OCI-LY7 (cell line): ENCODE measurements around the gene RAB11FIP4. TPM values are rescaled to one million over a fixed set of nuclear protein-coding genes. Genes with fewer than 3 reads are reported as not detected.

Experiments
- BruUV-seq: library from RNA; stranded (reverse); fragments of 400-500 nt; replicated peaks from 2 replicates; lab custom pipeline; 2021; lab: Mats Ljungman, UMichigan
- CTCF ChIA-PET: fragments of 300-600 bp; sonication (Branson Sonifier 250); formaldehyde crosslinking; loops from one replicate; lab custom pipeline; 2022; ENCODE audit warnings: antibody characterized with exemption; ENCODE audit not compliant: unreplicated experiment; lab: Charles Lee
- POLR2A ChIA-PET: fragments of 300-600 bp; sonication (Branson Sonifier 250); formaldehyde crosslinking; loops from one replicate; lab custom pipeline; 2022; ENCODE audit warnings: antibody characterized with exemption; lab: Charles Lee
- DNase-seq: peaks from one replicate; pipeline ENCODE4 v3.0.0-alpha.2; 2015; ENCODE audit warnings: low spot score
- H2AFZ ChIP-seq: fragments of 200-600 bp; sonication (generic), shearing (Covaris generic); 2 replicates; pipeline ENCODE4 v1.6.1; 2014; ENCODE audit warnings: mild to moderate bottlenecking, antibody characterized with exemption, low read length, moderate library complexity
- H3K27ac ChIP-seq: fragments of 200-600 bp; sonication (generic); 2 replicates; pipeline ENCODE4 v1.5.1; 2014; ENCODE audit warnings: mixed run types, low read depth, mild to moderate bottlenecking, moderate library complexity, low read length, inconsistent platforms; ENCODE audit not compliant: poor library complexity, severe bottlenecking
- H3K36me3 ChIP-seq: fragments of 200-600 bp; sonication (generic); 2 replicates; pipeline ENCODE4 v1.6.1; 2014; ENCODE audit warnings: mild to moderate bottlenecking, antibody characterized with exemption, low read length, moderate library complexity, mixed read lengths; ENCODE audit not compliant: insufficient read depth
- H3K4me1 ChIP-seq: fragments of 200-600 bp; sonication (generic); 2 replicates; pipeline ENCODE4 v1.5.1; 2014; ENCODE audit warnings: mild to moderate bottlenecking, low read length; ENCODE audit not compliant: insufficient read depth, poor library complexity, severe bottlenecking
- H3K4me2 ChIP-seq: fragments of 200-600 bp; sonication (generic); 2 replicates; pipeline ENCODE4 v1.6.1; 2014; ENCODE audit warnings: mild to moderate bottlenecking, low read length
- H3K4me3 ChIP-seq: fragments of 200-600 bp; sonication (generic); 2 replicates; pipeline ENCODE4 v1.5.1; 2014; ENCODE audit warnings: mild to moderate bottlenecking, low read depth, low read length; ENCODE audit not compliant: poor library complexity, severe bottlenecking
- H3K79me2 ChIP-seq: fragments of 200-600 bp; sonication (generic); 2 replicates; pipeline ENCODE4 v1.6.1; 2016; ENCODE audit warnings: low read depth, mild to moderate bottlenecking, low read length, moderate library complexity, mixed read lengths; ENCODE audit not compliant: insufficient read depth
- H3K9me2 ChIP-seq: fragments of 200-600 bp; sonication (generic); 2 replicates; pipeline ENCODE4 v1.6.1; 2016; ENCODE audit warnings: mild to moderate bottlenecking, low read length, mixed read lengths; ENCODE audit not compliant: insufficient read depth
- H3K9me3 ChIP-seq: fragments of 200-600 bp; sonication (generic); 2 replicates; pipeline ENCODE4 v1.6.1; 2014; ENCODE audit warnings: mild to moderate bottlenecking, mixed run types, low read length, mixed read lengths
- H4K20me1 ChIP-seq: fragments of 200-600 bp; sonication (generic); 2 replicates; pipeline ENCODE4 v1.6.1; 2014; ENCODE audit warnings: mild to moderate bottlenecking, antibody characterized with exemption, low read length, moderate library complexity, mixed read lengths; ENCODE audit not compliant: insufficient read depth
- EZH2phosphoT487 ChIP-seq: fragments of 200-600 bp; sonication (generic); IDR thresholded peaks from 2 replicates; pipeline ENCODE4 v1.6.1; 2018; ENCODE audit warnings: low read depth, borderline replicate concordance, mild to moderate bottlenecking, mixed run types, antibody characterized with exemption, low read length, moderate library complexity, mixed read lengths
- intact Hi-C: fragments of 100-400 bp; cut with micrococcal nuclease; formaldehyde crosslinking; loops from one replicate; pipeline ENCODE4 v1.10.0; 2022; ENCODE audit not compliant: unreplicated experiment
- total RNA-seq, 2 experiments: library from RNA; depleted of rRNA in 1 of 2; stranded (reverse); fragments of >200 nt in 1 of 2; shearing (Covaris generic) in 1 of 2; gene quantifications; 2 replicates each; pipeline ENCODE4 v1.2.3, GENCODE V29; 2014 to 2022
- TF ChIP-seq, protein P1 (sequence below): fragments of 200-600 bp; sonication (generic); conservative IDR thresholded peaks from 2 replicates; pipeline ENCODE4 v1.5.1; 2014; ENCODE audit warnings: mild to moderate bottlenecking, antibody characterized with exemption, low read length, moderate library complexity, mixed read lengths

The RAB11FIP4 gene
- total RNA-seq, 2 experiments from 2014 or later = 5.8 to 15.0 TPM

DNA sequence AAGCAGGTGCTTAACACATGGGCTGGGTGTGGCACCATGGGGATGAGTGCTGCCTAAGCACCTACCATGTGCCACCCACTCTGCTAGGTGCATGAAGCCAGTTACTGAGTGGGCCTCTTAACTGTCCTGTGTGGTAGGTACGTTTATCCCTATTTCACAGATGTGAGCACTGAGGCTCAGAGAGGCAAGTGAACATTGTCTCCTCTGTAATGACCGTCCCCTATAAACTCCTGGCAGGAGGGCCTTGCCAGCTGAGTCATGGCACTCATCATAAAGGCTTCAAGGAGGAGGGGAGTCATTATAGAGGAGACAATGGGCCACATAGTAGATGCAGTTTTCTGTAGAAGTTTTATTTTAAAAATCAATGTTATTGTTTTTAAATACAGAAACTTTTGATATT, 79.1 kb downstream of the RAB11FIP4 start:
- no peak for DNase-seq
- H2AFZ ChIP-seq = no peak overlapping the region
- H3K27ac ChIP-seq = no peak overlapping the region
- no peak overlapping the region for H3K4me2 ChIP-seq
- no TSS peak for BruUV-seq
- CTCF ChIA-PET = no interaction called here
- H3K9me2 ChIP-seq = no peaks in the 10 kb centered on the region
- H3K9me3 ChIP-seq = no peaks in the 10 kb centered on the region
- no peak overlapping the region for H3K4me3 ChIP-seq
- intact Hi-C loops = no loop called here
- no peaks in the 10 kb centered on the region for H3K4me1 ChIP-seq
- no peaks in the 10 kb centered on the region for H3K79me2 ChIP-seq
- H3K36me3 ChIP-seq = no peaks in the 10 kb centered on the region
- H4K20me1 ChIP-seq = no peaks in the 10 kb centered on the region
- POLR2A ChIA-PET = no interaction called here
- TF ChIP-seq, protein P1, sequence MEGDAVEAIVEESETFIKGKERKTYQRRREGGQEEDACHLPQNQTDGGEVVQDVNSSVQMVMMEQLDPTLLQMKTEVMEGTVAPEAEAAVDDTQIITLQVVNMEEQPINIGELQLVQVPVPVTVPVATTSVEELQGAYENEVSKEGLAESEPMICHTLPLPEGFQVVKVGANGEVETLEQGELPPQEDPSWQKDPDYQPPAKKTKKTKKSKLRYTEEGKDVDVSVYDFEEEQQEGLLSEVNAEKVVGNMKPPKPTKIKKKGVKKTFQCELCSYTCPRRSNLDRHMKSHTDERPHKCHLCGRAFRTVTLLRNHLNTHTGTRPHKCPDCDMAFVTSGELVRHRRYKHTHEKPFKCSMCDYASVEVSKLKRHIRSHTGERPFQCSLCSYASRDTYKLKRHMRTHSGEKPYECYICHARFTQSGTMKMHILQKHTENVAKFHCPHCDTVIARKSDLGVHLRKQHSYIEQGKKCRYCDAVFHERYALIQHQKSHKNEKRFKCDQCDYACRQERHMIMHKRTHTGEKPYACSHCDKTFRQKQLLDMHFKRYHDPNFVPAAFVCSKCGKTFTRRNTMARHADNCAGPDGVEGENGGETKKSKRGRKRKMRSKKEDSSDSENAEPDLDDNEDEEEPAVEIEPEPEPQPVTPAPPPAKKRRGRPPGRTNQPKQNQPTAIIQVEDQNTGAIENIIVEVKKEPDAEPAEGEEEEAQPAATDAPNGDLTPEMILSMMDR = no peak

DNA sequence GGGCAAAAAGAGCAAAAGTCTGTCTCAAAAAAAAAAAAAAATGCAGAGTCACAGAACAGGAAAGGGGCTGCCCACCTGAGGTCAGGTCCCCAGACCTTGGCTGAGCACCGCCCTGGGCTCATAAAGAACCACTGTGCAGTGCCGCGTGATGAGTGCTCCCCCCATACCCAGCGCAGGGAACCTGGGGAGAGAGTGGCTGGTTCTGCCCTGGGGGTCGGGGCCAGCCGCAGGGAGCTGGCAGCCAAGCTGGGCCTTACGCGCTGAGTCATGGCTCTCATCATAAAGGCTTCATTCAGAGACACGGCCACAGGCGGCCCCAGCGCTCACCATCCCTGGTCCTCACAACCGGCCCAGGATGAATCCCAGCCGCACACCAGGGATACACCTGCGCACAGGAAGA, 80.7 kb downstream of the RAB11FIP4 start:
- Histone ChIP-seq H3K4me1 (no peaks in the 10 kb centered on the region), H2AFZ (no peak overlapping the region), H3K27ac (no peak overlapping the region), H3K9me3 (no peaks in the 10 kb centered on the region), H3K36me3 (no peaks in the 10 kb centered on the region), H4K20me1 (no peaks in the 10 kb centered on the region), H3K79me2 (no peaks in the 10 kb centered on the region), H3K9me2 (no peaks in the 10 kb centered on the region), H3K4me2 (no peak overlapping the region), H3K4me3 (no peak overlapping the region)
- no TSS peak for BruUV-seq
- TF ChIP-seq, protein P1 = no peak
- no peak for TF ChIP-seq EZH2phosphoT487
- intact Hi-C loops = no loop called here
- POLR2A ChIA-PET = no interaction called here
- DNase-seq = no peak
- CTCF ChIA-PET = no interaction called here

DNA sequence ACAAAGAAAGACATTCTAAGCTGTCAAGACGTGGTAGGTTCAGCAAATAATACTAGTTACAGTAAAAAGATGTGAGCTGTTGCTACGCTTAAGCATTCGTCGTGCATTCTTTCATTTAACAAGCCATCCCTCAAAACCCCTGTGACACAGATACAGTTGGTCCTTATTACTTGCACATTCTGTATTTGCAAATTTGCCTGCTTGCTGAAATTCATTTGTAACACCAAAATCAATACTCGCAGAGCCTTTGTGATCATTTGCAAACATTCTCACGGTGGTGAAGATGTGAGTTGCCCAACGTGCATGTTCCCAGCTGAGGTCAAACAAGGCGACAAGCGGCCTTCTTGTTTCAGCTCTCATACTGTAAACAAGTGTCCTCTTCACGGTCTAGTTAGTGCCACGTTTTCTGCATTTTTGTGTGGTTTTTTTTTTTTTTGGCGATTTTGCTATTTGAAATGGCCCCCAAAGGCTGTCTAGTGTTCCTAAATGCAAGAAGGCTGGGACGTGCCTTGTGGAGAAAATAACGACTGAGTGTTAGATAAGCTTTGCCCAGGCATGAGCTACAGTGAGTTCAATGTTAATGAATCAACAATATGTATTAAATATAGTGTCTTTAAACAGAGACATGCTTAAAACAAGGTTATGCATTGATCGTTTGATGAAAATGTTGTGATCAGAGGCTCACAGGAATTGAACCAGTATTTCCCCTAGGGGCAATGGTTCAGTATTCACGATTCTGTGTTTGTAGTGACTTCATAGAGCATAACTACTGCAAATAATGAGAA, 84.1 kb downstream of the RAB11FIP4 start:
- no TSS peak for BruUV-seq
- Histone ChIP-seq H3K27ac (no peak overlapping the region), H3K9me3 (no peaks in the 10 kb centered on the region), H3K4me3 (no peak overlapping the region), H2AFZ (no peak overlapping the region), H3K9me2 (no peaks in the 10 kb centered on the region), H3K36me3 (no peaks in the 10 kb centered on the region), H4K20me1 (no peaks in the 10 kb centered on the region), H3K4me1 (no peaks in the 10 kb centered on the region), H3K79me2 (no peaks in the 10 kb centered on the region), H3K4me2 (no peak overlapping the region)
- POLR2A ChIA-PET = no interaction called here
- CTCF ChIA-PET = no interaction called here
- no peak for TF ChIP-seq EZH2phosphoT487
- TF ChIP-seq, protein P1 = no peak
- intact Hi-C loops = no loop called here
- DNase-seq = no peak
